HG02623 (cell line): ENCODE measurements around the gene RAB27B.

Source experiments
- ATAC-seq: cut with Tn5 transposase; IDR thresholded peaks from one replicate; pipeline ENCODE4 v1.9.1; 2021; ENCODE audit warnings: moderate library complexity; ENCODE audit not compliant: unreplicated experiment

Gene RAB27B

GRCh38 chr18:54859667-54860421, 31.6 kb downstream of the RAB27B start:
- no peak for ATAC-seq

GRCh38 chr18:54860941-54861340, 32.7 kb downstream of the RAB27B start:
- no peak for ATAC-seq

- ATAC-seq: no peak
Observed at GRCh38 chr18:54867131-54867530, 38.9 kb downstream of the RAB27B start.

- no peak for ATAC-seq
Observed at GRCh38 chr18:54871231-54871630, 43.0 kb downstream of the RAB27B start.

- ATAC-seq: no peak
Observed at GRCh38 chr18:54872681-54873080, 44.4 kb downstream of the RAB27B start.

- no peak for ATAC-seq
Observed at GRCh38 chr18:54873884-54874255, 45.6 kb downstream of the RAB27B start.

GRCh38 chr18:54875063-54875462, 46.8 kb downstream of the RAB27B start:
- ATAC-seq: no peak

- no peak for ATAC-seq
Observed at GRCh38 chr18:54877076-54877475, 48.8 kb downstream of the RAB27B start.

GRCh38 chr18:54878159-54878622, 49.9 kb downstream of the RAB27B start:
- no peak for ATAC-seq

GRCh38 chr18:54878659-54879358, 50.5 kb downstream of the RAB27B start:
- no peak for ATAC-seq

GRCh38 chr18:54879691-54880090, 51.4 kb downstream of the RAB27B start:
- no peak for ATAC-seq

- no peak for ATAC-seq
Observed at GRCh38 chr18:54880395-54881105, 52.3 kb downstream of the RAB27B start.

- no peak for ATAC-seq
Observed at GRCh38 chr18:54881229-54881768, 53.0 kb downstream of the RAB27B start.

GRCh38 chr18:54882318-54882717, 54.0 kb downstream of the RAB27B start:
- no peak for ATAC-seq

- no peak for ATAC-seq
Observed at GRCh38 chr18:54883816-54884604, 55.7 kb downstream of the RAB27B start.

GRCh38 chr18:54888378-54888777, 60.1 kb downstream of the RAB27B start:
- no peak for ATAC-seq

GRCh38 chr18:54888933-54889332, 60.7 kb downstream of the RAB27B start:
- no peak for ATAC-seq

GRCh38 chr18:54899500-54899899, 71.2 kb downstream of the RAB27B start:
- ATAC-seq: no peak

- no peak for ATAC-seq
Observed at GRCh38 chr18:54900290-54900689, 72.0 kb downstream of the RAB27B start.

- no peak for ATAC-seq
Observed at GRCh38 chr18:54904581-54904980, 76.3 kb downstream of the RAB27B start.

GRCh38 chr18:54905629-54906028, 77.4 kb downstream of the RAB27B start:
- no peak for ATAC-seq
